Esophagus muscularis mucosa (tissue), 3 donors: ENCODE measurements around the gene EGLN3.

ENCODE experiments used
- POLR2AphosphoS5 ChIP-seq, 2 donors: sonication (generic); formaldehyde crosslinking; IDR thresholded peaks; one replicate each; pipeline ENCODE4 v1.6.1; 2017; ENCODE audit warnings: antibody characterized with exemption in 2 of 2
- TF ChIP-seq, protein P1 (sequence below), 3 experiments: fragments of 200-600 bp in 2 of 3; fragments of 450-650 bp in 1 of 3; sonication (generic) in 2 of 3; IDR thresholded peaks; one replicate each; pipeline ENCODE4 v1.5.1; 2017 to 2019; ENCODE audit warnings: antibody characterized with exemption in 3 of 3, mild to moderate bottlenecking in 2 of 3, moderate library complexity in 1 of 3

DNA sequence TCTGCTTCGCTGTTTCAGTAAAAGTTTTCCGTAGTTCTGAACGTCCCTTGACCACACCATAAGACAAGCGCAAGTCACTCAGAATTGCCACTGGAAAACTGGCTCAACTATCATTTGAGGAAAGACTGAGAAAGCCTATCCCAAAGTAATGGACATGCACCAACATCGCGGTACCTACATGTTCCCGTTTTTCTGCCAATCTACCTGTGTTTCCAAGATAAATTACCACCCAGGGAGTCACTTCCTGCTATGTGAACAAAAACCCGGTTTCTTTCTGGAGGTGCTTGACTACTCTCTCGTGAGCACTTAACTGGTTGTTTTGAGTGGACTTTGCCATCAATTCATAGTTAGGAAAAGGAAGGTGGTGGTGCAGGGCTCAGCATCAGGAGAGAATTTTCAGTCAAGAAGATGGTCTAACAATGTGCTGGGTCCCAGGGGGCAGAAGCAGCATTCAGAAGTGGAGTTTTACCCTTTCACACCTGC lies 1.4 kb downstream of the EGLN3 start:
- TF ChIP-seq, protein P1, sequence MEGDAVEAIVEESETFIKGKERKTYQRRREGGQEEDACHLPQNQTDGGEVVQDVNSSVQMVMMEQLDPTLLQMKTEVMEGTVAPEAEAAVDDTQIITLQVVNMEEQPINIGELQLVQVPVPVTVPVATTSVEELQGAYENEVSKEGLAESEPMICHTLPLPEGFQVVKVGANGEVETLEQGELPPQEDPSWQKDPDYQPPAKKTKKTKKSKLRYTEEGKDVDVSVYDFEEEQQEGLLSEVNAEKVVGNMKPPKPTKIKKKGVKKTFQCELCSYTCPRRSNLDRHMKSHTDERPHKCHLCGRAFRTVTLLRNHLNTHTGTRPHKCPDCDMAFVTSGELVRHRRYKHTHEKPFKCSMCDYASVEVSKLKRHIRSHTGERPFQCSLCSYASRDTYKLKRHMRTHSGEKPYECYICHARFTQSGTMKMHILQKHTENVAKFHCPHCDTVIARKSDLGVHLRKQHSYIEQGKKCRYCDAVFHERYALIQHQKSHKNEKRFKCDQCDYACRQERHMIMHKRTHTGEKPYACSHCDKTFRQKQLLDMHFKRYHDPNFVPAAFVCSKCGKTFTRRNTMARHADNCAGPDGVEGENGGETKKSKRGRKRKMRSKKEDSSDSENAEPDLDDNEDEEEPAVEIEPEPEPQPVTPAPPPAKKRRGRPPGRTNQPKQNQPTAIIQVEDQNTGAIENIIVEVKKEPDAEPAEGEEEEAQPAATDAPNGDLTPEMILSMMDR (IDR thresholded peaks at IDR 0.05) = no peak
- TF ChIP-seq POLR2AphosphoS5 (IDR thresholded peaks at IDR 0.05) = no peak
